Measurements from ENCODE around the gene ZNF777.
"Not testable (repeated sequence)": the region's sequence is repeated elsewhere in the genome, so short reads cannot be mapped to it uniquely, and the experiment has no call there.

The ZNF777 gene

DNA sequence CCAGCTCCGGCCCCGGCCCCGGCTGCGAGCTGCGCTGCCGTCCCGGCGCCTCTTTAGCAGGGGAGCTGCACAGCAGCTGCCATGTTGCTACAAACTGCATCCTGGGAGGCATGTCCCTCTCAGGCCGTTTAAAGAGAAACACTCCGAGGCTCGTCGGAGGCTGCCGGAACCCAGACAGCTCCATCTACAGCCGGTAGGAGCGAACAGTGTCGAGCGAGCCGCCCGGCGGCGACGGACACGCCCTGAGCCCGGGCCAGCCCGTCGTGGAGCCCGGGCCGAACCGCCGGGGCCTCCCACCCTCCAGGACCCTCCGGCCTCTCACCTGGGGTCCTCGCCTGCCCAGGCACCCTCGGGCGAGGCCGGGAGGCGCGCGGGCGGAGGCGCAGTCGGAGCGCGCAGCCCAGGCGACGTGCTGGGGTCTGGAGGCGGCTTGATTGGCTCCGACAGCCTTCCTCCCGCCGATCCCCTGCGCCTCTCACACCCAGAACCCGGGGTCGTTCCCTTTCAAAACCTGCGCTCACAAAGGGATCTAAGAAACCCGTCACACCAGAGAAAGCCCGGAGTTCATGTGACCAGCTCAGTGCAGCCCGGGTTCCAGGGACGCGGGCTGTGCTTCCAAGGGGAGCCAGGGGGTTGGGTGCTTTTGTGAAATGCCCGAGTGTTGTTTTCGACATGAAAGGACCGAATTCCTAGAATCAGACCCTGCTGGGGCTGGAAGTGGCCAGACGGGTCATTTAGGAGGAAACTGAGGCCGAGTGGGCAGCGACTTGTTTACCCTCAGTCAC lies at the start of gene ZNF777:
Gene ZNF777, minus strand, starts transcription at position 570 of the 785 bp plus-strand sequence. CDS start 5,040 bp downstream, outside the sequence.
- peak; percentile 80 for DNase-seq

GRCh38 chr7:149510248-149510647 lies 49.4 kb upstream of the ZNF777 start:
- no peak for DNase-seq

DNA sequence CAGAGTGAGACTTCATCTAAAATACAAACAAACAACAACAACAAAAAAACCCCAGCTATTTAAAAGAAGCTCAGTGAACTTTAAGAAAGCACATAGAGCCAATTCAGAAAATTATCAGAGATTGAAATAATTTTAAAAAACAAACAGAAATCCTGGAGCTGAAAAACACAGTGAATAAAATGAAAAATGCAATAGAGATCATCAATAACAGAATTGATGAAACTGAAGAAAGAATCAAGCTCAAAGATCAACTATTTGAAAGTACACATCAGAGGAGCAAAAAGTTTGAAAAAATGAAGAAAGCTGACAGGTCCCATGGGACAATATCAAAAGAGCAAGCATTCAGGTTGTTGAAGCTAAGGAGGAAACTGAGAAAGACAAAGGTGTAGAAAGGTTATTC lies 48.9 kb upstream of the ZNF777 start:
- DNase-seq: no peak

- no peak for DNase-seq
These were observed 44.7 kb upstream of the ZNF777 start for GRCh38 chr7:149505551-149505950.

DNA sequence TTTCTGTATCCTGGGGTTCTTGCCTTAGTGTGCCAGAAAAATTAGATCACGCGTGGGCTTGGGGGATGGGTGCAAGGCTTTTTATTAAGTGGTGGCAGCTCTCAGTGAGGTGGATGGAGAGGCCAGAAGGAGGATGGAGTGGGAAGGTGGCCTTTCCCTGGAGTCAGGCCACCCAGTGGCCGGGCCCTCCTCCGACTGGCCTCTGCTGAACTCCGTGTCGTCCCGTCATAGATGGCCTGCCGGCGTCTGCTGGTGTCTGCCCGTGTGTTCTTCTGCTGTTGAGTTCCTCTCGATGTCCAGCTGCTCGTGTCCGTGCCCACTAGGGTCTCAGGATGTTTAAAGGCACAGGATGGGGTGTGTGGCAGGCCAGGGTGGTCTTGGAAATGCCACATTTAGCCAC lies 40.8 kb upstream of the ZNF777 start:
- DNase-seq: no peak

- no peak for DNase-seq
These were observed 40.0 kb upstream of the ZNF777 start for GRCh38 chr7:149500910-149501309.

DNA sequence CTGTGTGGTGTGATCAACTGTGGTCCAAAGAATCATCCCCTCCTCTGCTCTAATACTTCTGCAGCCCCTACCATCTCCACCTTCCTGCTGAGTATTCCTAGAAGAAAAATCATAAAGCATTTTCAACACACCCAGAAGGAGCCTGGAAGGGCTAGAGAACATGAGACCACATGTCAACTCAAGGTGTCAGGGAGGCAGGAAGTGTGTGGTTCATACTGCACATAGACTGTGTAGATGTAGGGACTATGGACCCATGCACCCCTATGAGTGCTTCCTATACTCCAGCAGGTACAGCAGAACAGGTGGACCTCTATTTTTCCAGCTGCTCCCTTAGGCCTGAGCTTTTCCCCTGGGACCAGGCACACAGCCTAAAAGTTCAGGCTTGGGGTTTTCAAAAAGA lies 39.3 kb upstream of the ZNF777 start:
- no peak for DNase-seq

DNA sequence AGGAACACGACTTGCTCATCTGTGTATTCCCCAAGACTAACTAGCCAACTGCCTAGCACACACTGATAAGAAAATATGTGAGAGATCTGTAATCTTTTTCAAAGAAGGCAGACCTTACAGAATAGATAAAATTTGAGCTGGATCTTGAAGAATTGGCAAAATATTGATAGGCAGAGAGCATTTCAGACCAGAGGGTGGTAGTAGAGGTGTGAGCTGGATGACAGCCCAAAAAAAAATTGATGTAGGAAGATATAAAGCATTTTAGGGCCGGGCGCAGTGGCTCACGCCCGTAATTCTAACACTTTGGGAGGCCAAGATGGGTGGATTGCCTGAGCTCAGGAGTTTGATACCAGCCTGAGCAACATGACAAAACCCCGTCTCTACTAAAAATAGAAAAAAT lies 37.9 kb upstream of the ZNF777 start:
- no peak for DNase-seq

DNA sequence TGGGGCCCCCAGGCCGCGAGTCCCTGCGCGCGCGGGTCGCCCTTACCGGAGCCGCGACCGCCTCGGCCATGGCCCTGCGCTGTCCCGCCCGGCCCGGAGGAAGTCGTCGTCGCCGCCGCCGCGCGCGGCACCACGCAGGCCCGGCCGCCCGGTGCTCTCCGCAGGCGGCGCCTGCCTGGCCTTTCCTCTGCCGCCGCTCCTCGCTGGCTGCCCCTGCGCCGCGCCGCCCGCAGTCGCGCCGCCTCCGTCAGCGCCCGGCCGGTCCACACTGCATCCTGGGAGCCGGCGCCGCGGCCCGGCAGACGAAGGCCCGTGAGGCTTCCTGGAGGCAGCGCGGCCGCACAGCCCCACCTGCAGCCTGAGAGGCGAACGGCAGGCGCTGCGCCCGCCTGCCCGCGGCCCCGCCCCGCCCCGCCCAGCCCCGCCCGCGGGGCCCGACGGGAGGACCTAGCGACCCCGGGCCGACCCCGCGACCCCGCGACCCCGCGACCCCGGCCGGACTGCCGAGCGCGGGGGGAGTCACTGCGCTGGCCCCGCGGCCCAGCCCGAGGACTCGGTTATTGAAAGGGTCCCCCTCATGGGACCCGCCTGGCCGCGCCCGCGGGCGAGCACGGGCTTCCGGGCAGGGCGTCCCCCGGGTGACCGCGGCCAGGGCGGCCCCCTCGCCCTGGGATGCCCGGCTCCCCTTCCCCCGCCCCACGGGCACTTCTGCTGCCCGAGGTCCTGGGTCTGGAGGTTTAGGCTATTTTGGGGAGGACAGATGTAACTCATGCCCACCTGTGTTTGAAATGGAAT lies 36.8 kb upstream of the ZNF777 start, which contains the start of gene ZNF746:
Gene ZNF746, minus strand, starts transcription at position 343 of the 795 bp plus-strand sequence. Its CDS starts 273 bp downstream, at position 70.
- DNase-seq: peak; percentile 67

DNA sequence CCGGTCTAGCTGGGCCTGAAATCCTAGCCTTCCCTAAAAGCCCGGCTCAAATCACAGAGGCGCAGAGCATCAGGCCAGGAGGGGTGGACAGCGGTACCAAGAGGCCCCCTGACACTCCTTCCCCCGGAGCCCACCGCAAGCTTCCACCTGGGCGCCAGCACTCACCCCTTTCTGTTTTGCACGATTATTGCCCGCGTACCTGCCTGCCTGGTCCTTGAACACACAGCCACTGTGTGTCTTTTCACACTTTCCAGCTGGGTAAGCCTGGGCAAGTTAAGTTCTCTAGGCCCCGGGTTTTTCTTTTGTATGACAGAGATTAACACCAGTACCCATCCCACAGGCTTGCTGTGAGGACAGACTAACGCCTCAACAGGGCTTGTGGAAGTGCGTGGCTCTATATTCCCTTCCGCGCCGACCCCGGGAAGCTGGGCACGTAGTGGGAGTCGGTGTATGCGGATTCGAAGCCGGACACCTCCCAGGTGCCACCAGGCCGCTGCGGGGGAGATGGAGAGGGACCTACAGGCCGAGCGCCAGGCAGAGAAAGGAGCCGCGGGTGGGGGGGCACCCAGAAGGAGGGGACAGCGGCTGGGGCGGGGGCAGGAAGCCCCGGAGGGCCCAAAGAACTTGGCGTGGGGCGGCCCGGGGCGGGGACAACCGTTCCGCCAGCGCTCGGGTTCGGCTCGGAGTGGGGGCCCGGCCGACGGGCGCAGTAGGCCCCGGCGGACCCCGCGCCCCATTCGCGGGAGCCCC lies 36.0 kb upstream of the ZNF777 start:
- no peak for DNase-seq

DNA sequence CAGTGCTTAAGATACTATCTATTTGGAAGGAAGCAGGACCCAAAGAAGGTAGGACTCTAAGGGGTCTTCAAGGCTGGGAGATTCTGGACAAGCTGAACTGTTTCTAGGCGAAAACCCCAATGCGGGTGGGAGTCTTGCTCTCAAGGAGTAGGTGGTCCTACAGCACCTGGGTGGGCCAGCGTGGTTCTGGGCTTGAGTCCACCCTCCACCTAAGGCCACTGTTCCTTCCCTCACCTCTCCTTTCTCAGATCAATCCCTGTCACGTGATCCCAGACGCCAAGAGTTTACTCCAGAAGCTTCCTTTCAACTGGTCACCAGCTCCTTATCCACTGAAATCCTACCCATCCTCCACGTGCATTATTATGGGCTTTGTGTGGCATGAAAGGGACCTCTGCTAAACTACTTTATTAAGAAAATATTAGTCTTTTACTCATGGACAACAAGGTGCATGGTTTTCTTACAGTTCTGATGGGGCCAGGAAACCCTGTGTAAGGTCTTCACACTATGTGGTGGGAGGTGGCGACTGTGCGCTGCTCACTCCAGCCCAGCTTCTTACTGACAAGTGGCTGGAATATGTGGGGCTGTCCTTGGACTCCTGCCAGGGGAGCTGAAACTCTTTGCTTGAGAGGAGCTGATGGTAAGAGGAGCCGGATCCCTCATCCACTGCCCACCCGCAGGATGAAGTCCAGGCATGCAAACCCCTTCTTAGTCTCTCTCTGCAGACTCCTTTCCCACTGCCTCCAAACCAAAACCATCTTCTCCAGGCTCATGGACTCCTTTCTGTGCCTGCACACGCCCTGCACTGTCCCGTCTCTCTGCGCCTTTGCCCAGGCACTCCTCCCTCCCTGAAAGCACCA lies 35.2 kb upstream of the ZNF777 start:
- peak; percentile 14 for DNase-seq

- peak; percentile 82 for DNase-seq
These were observed 34.0 kb upstream of the ZNF777 start for GRCh38 chr7:149494738-149495368.

- DNase-seq: not testable (repeated sequence)
These were observed 33.1 kb upstream of the ZNF777 start for GRCh38 chr7:149493975-149494374.

GRCh38 chr7:149493366-149493765 lies 32.5 kb upstream of the ZNF777 start:
- no peak for DNase-seq

DNA sequence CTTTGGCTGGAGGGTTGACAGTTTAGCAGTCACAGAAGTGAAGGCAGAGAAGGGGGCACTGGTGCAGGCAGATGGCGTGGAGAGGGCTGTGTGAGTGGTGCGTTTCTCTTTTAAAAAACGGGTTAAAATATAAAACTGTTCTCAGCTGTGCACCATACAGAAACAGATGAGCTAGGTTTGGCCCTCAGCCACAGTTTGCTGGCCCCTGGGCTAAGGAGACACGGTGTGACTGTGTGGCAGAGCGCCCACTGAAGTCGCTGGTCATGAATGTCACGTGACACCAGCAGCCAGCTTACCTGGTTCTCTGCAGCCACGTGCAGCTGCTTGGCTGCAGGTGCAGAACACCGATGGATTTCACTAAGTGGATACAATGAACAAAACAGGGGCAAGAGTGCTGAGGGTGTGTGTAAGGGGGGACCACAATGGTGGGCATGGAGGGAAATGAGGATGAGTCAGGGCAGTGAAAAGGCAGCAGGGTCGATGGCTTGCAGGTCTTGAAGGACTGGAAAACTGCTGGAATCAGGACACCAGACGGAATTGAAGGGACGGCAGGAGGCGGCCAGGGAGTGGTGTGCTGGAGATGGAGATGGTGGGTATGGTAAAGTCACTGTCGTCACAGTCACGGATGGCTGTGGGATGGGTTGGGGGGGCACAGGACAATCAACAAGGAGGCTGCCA lies 29.4 kb upstream of the ZNF777 start:
- no peak for DNase-seq

DNA sequence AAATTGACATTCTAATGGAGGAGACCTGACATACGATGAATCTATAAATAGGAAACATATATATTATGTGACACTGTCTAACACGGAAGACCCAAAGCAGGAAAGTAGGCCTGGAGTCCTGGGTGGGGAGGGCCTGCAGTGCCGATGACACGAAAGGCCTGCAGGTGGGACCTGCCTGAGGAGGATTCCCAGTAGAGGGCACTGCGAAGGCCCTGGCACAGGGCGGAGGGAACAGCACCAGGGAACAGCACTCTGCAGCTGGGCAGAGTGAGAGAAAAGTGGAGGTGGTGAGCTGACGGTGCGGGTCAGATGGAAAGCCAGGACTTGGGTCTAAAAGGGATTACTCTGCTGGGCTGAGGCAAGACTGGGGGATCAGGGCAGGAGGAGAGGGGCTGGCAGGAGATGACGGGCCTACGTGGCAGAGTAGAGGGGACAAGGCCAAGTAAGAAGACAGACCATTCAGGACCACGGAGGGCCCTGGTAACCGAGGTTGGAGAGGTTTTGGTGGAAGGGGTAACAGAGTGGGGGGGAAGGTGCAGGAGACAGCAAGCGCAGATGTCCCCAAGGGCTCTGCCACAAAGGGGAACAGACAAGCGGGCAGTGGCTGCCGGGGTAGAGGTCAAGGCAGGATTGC lies 28.6 kb upstream of the ZNF777 start:
- no peak for DNase-seq

DNA sequence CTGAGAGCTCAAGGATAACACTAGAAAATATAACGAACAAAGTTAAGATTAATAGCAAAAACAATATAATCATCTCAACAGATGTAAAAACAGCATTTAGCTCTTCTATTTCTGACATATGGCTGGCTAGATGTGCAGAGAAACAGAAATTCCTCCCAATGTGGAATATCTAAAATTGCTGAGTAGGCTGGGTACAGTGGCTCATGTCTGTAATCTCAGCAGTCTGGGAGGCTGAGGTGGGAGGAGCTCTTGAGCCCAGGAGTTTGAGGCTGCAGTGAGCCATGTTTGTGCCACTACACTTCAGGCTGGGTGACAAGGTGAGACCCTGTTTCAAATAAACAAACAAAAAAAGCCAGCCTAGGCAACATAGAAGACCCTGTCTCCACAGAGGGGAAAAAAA lies 18.7 kb upstream of the ZNF777 start:
- no peak for DNase-seq

- no peak for DNase-seq
These were observed 17.9 kb upstream of the ZNF777 start for GRCh38 chr7:149478754-149479153.

DNA sequence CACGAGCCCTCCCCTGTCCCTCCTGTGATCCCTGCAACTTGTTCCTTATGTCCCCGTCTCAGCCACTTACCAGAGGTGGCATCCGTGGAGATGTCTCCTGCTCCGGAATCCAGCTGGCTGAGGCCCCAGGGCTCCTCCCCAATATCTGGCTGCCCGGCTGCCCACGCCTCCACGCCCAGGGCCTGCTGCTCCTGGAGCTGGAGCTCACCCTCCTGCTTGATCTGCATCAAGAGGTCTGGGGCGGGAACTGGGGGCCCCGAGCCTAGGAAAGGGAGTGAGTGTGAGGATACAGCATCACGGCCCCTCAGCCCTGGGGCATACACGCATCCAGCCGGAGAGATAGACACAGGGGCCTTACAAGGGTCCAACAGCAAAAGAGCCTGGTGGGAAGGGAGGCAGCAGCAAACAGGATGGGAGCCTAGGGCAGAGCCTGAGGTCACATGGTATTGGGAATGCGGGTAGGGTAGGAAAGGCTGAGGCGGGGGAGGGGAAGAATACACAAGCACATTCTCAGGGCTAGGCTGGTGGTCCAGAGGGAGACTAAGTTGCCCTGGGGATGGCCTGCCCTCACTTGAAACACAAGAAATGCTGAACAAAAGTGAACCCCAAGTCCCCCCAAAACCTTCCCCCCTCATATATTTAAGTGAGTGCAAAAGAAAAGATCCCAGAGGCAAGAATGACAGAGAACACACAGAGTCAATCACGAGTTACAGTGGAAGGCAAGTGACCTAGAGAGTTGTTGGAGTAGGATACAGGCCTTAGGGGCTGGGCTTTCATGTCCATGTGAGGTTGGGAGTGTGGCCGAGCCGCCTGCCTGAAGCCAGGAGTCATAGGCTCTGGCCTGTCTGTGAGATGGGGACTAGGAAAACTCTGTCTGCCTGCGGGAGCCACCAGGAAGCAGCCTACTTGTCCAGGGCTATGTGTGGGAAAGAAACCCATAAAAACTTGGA lies 16.9 kb upstream of the ZNF777 start:
- no peak for DNase-seq

DNA sequence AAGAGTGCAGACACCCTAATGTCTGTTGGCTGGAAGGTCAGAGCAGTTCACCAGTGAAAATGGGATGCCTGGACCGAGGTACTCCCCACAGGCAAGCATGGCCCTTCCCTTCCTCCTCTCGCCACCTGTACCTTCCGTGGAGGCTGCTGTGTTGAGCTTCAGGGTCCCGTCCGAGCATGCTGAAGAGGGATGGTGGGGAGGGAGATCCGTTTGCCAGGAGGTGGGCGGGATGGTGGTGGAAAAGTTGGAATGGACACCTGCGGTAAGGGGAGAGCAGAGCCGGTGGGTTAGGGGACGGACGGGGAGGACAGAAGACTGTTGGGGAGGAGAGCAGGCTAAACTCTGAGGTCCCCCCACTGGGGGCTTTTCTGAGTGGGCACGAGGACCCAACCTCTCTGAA lies 15.9 kb upstream of the ZNF777 start:
- DNase-seq: no peak
